Esophagus muscularis mucosa (tissue), 4 donors: Measurements from ENCODE around the gene ZNF511. TPM values are rescaled to one million over a fixed set of nuclear protein-coding genes. Genes with fewer than 3 reads are reported as not detected.

Experiments used
- DNase-seq: peaks from one replicate; pipeline ENCODE4 v3.0.0-alpha.2; 2017; ENCODE audit errors: extremely low spot score
- H3K27ac ChIP-seq, 4 donors: fragments of 200-600 bp; sonication (generic); replicated peaks in 1 of 4; 1 replicate in 3 of 4; 2 replicates in 1 of 4; pipeline ENCODE4 v1.5.1; 2016 to 2019; ENCODE audit warnings: mild to moderate bottlenecking in 1 of 4
- H3K27me3 ChIP-seq, 4 donors: fragments of 200-600 bp; sonication (generic); one replicate each; pipeline versions ENCODE4 v1.5.1 to v1.6.0; 2016 to 2019
- H3K36me3 ChIP-seq, 4 donors: fragments of 200-600 bp; sonication (generic); one replicate each; pipeline ENCODE4 v1.5.1; 2016 to 2019
- H3K4me1 ChIP-seq, 4 donors: fragments of 200-600 bp; sonication (generic); one replicate each; pipeline ENCODE4 v1.5.1; 2016 to 2019
- H3K4me3 ChIP-seq, 4 donors: fragments of 200-600 bp; sonication (generic); 1 replicate in 2 of 4; 2 replicates in 2 of 4; pipeline ENCODE4 v1.5.1; 2016 to 2019; ENCODE audit warnings: mild to moderate bottlenecking in 4 of 4, moderate library complexity in 1 of 4
- H3K9me3 ChIP-seq, 4 donors: fragments of 200-600 bp; sonication (generic); 1 replicate in 3 of 4; 2 replicates in 1 of 4; pipeline ENCODE4 v1.5.1; 2016 to 2019
- EP300 ChIP-seq: sonication (generic); formaldehyde crosslinking; IDR thresholded peaks from one replicate; pipeline ENCODE4 v1.6.1; 2017; ENCODE audit warnings: antibody characterized with exemption
- POLR2A ChIP-seq: fragments of 450-650 bp; IDR thresholded peaks from one replicate; pipeline ENCODE4 v1.6.1; 2017; ENCODE audit warnings: antibody characterized with exemption, moderate library complexity, mild to moderate bottlenecking, low read depth
- POLR2AphosphoS5 ChIP-seq, 2 donors: sonication (generic); formaldehyde crosslinking; IDR thresholded peaks; one replicate each; pipeline ENCODE4 v1.6.1; 2017; ENCODE audit warnings: antibody characterized with exemption in 2 of 2
- WGBS: methylation state at CpG from one replicate; pipeline ENCODE4 v1.1.5; 2018; 5-methylcytosine and 5-hydroxymethylcytosine counted together
- intact Hi-C: fragments of 100-400 bp; cut with DNase I; formaldehyde crosslinking; loops from one replicate; pipeline ENCODE4 v1.15.1; 2023
- total RNA-seq, 4 donors: library from RNA; depleted of rRNA; stranded (reverse); fragments of >200 nt; gene quantifications; one replicate each; pipeline versions ENCODE4 v1.1.0 to v1.2.1, GENCODE V29; 2016
- TF ChIP-seq, protein P1 (sequence below), 3 experiments: fragments of 200-600 bp in 2 of 3; fragments of 450-650 bp in 1 of 3; sonication (generic) in 2 of 3; IDR thresholded peaks; one replicate each; pipeline ENCODE4 v1.5.1; 2017 to 2019; ENCODE audit warnings: antibody characterized with exemption in 3 of 3, mild to moderate bottlenecking in 2 of 3, moderate library complexity in 1 of 3

The ZNF511 gene
- total RNA-seq, 4 donors from 2014 or later = 22.9 to 34.8 (median 33.0) TPM

- Histone ChIP-seq H3K27ac (no peak overlapping the region), H3K4me3 (no peak overlapping the region), H3K4me1 (peaks cover 5 to 6% (median 6%) of the 10 kb centered on the region in 4 donors), H3K36me3 (peaks cover 0 to 38% (median 8%) of the 10 kb centered on the region in 4 donors), H3K27me3 (no peaks in the 10 kb centered on the region), H3K9me3 (no peaks in the 10 kb centered on the region)
- TF ChIP-seq EP300 (no peak), POLR2AphosphoS5 (IDR thresholded peaks at IDR 0.05) (no peak), POLR2A (no peak)
- TF ChIP-seq, protein P1, sequence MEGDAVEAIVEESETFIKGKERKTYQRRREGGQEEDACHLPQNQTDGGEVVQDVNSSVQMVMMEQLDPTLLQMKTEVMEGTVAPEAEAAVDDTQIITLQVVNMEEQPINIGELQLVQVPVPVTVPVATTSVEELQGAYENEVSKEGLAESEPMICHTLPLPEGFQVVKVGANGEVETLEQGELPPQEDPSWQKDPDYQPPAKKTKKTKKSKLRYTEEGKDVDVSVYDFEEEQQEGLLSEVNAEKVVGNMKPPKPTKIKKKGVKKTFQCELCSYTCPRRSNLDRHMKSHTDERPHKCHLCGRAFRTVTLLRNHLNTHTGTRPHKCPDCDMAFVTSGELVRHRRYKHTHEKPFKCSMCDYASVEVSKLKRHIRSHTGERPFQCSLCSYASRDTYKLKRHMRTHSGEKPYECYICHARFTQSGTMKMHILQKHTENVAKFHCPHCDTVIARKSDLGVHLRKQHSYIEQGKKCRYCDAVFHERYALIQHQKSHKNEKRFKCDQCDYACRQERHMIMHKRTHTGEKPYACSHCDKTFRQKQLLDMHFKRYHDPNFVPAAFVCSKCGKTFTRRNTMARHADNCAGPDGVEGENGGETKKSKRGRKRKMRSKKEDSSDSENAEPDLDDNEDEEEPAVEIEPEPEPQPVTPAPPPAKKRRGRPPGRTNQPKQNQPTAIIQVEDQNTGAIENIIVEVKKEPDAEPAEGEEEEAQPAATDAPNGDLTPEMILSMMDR (IDR thresholded peaks at IDR 0.05) = no peak
- DNase-seq = no peak
- intact Hi-C loops = no loop called here
- WGBS = no CpG with 5 or more reads among the region's 14 CpGs
These were observed 41.4 kb upstream of the ZNF511 start for GRCh38 chr10:133267293-133267692.

DNA sequence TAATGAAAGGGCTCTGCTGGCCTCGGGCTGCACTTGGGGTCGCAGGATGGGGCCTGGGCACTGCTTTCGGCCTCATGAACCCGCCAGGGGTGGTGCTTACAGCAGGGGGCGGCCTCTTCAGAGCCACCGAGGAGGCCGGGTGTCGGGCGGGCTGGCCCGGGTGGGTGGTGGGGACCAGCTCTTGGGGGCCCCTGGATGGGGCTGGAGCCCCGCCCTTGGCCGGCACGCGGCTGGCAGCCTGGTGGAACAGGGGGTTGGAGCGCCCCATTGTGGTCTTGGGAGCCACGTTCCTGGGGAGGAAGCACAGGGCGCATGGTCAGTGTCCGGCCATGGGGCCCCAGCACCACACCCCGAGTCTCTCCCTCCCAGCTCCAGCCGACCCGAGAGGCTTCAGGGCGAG is 40.9 kb upstream of the ZNF511 start:
- H3K27me3 ChIP-seq = no peaks in the 10 kb centered on the region
- intact Hi-C loops = no loop called here
- H3K27ac ChIP-seq = no peak overlapping the region
- TF ChIP-seq POLR2AphosphoS5 (IDR thresholded peaks at IDR 0.05) = no peak
- TF ChIP-seq, protein P1 (IDR thresholded peaks at IDR 0.05) = no peak
- no peak for TF ChIP-seq EP300
- no peak for TF ChIP-seq POLR2A
- H3K9me3 ChIP-seq = no peaks in the 10 kb centered on the region
- 83% methylated on average over 3 of the region's 22 CpGs for WGBS
- H3K4me1 ChIP-seq = peaks cover 0 to under 1% (median under 1%) of the 10 kb centered on the region in 4 donors
- H3K36me3 ChIP-seq = peaks cover 0 to 40% (median 8%) of the 10 kb centered on the region in 4 donors
- DNase-seq = no peak
- H3K4me3 ChIP-seq = no peak overlapping the region

GRCh38 chr10:133268532-133268931 is 40.2 kb upstream of the ZNF511 start:
- no peak overlapping the region for H3K4me3 ChIP-seq
- peaks cover 0 to 42% (median 11%) of the 10 kb centered on the region in 4 donors for H3K36me3 ChIP-seq
- H3K4me1 ChIP-seq = no peaks in the 10 kb centered on the region
- H3K9me3 ChIP-seq = no peaks in the 10 kb centered on the region
- WGBS = 93% methylated on average over 11 of the region's 22 CpGs
- DNase-seq = no peak
- TF ChIP-seq, protein P1 (IDR thresholded peaks at IDR 0.05) = no peak
- TF ChIP-seq POLR2A (no peak), POLR2AphosphoS5 (IDR thresholded peaks at IDR 0.05) (no peak), EP300 (no peak)
- no peak overlapping the region for H3K27ac ChIP-seq
- intact Hi-C loops = no loop called here
- H3K27me3 ChIP-seq = no peaks in the 10 kb centered on the region

DNA sequence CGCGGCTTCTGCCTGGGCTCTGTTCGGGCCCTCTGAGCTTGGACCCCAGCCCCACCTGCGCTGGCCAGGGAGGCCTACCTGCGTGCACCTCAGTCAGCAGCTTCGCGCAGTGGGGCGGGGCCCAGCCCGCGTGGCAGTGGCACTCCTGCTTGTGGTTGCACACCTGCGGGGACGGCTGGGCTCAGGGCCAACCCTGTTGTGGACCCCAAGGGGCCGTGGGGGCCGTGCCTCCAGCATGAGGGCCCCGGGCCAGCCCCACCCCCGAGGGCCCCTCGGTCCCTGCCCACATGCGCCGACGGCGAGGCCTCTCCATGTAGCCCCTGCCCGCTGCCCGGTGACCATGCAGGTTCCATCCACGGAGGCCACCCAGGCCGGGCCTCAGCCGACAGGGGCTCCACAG is 39.3 kb upstream of the ZNF511 start:
- H3K4me1 ChIP-seq = no peaks in the 10 kb centered on the region
- H3K36me3 ChIP-seq = peaks cover 0 to 42% (median 11%) of the 10 kb centered on the region in 4 donors
- no peak overlapping the region for H3K27ac ChIP-seq
- no peak for TF ChIP-seq EP300
- intact Hi-C loops = no loop called here
- H3K27me3 ChIP-seq = peaks cover 0 to 6% (median 0%) of the 10 kb centered on the region in 4 donors
- DNase-seq = no peak
- no peaks in the 10 kb centered on the region for H3K9me3 ChIP-seq
- WGBS = 80% methylated on average over 9 of the region's 26 CpGs
- H3K4me3 ChIP-seq = no peak overlapping the region

DNA sequence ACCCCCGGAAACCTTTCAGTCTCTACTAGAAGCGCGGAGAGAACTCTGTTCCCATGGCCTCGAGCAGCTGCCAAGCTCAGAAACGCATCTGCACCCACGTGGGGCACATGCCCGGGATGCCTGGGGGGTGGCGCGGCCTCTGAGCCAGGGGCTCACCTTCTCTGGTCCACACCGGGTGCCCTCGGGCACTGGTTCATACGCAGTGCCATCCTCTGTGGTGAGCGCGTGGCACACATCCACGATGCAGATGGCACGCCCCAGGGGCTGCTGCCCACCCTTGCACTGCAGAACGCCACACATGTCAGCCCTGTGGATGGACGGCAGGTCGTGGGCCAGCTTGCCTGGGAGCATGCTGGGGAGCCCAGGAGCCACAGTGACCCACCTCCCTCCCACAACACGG is 38.5 kb upstream of the ZNF511 start:
- intact Hi-C loops = no loop called here
- peaks cover 0 to 42% (median 11%) of the 10 kb centered on the region in 4 donors for H3K36me3 ChIP-seq
- H3K4me1 ChIP-seq = no peaks in the 10 kb centered on the region
- WGBS = 86% methylated on average over 11 of the region's 20 CpGs
- H3K9me3 ChIP-seq = no peaks in the 10 kb centered on the region
- H3K27me3 ChIP-seq = peaks cover 0 to 14% (median 0%) of the 10 kb centered on the region in 4 donors
- DNase-seq = no peak
- TF ChIP-seq POLR2A = no peak
- no peak for TF ChIP-seq EP300
- TF ChIP-seq POLR2AphosphoS5 (IDR thresholded peaks at IDR 0.05) = no peak
- TF ChIP-seq, protein P1 (IDR thresholded peaks at IDR 0.05) = no peak
- H3K4me3 ChIP-seq = no peak overlapping the region
- H3K27ac ChIP-seq = no peak overlapping the region
